Thoracic aorta (tissue), 2 donors: Measurements from ENCODE around the gene LRRC28. TPM values are rescaled to one million over a fixed set of nuclear protein-coding genes. Genes with fewer than 3 reads are reported as not detected.

ENCODE experiments used
- ATAC-seq: fragments of 150-250 bp; one replicate; pipeline ENCODE4 v1.8.0; 2017; ENCODE audit warnings: low read depth; ENCODE audit not compliant: insufficient number of reproducible peaks, low FRiP score
- DNase-seq: peaks from one replicate; pipeline ENCODE4 v3.0.0-alpha.2; 2020; ENCODE audit warnings: low spot score
- H3K27ac ChIP-seq, 2 donors: fragments of 200-600 bp; sonication (generic); 1 replicate in 1 of 2; 2 replicates in 1 of 2; pipeline ENCODE4 v1.5.1; 2016; ENCODE audit warnings: mild to moderate bottlenecking in 2 of 2, moderate library complexity in 2 of 2
- H3K27me3 ChIP-seq: fragments of 200-600 bp; sonication (generic); replicated peaks from 2 replicates; pipeline ENCODE4 v1.6.0; 2016; ENCODE audit warnings: mild to moderate bottlenecking; ENCODE audit not compliant: insufficient read depth
- H3K36me3 ChIP-seq: fragments of 200-600 bp; sonication (generic); one replicate; pipeline ENCODE4 v1.5.1; 2016
- H3K4me1 ChIP-seq, 2 donors: fragments of 200-600 bp; sonication (generic); 1 replicate in 1 of 2; 2 replicates in 1 of 2; pipeline versions ENCODE4 v1.5.1 to v1.6.0; 2016; ENCODE audit warnings: low read depth in 2 of 2, mild to moderate bottlenecking in 1 of 2; ENCODE audit not compliant: control insufficient read depth in 1 of 2
- H3K4me3 ChIP-seq: fragments of 200-600 bp; sonication (generic); 2 replicates; pipeline ENCODE4 v1.5.1; 2016; ENCODE audit warnings: mild to moderate bottlenecking
- H3K9me3 ChIP-seq: fragments of 200-600 bp; sonication (generic); 2 replicates; pipeline ENCODE4 v1.5.1; 2016
- total RNA-seq, 2 donors: library from RNA; depleted of rRNA; stranded (reverse); fragments of >200 nt; gene quantifications; one replicate each; pipeline versions ENCODE4 v1.1.0 to v1.2.3, GENCODE V29; 2016
- TF ChIP-seq, protein P1 (sequence below): fragments of 200-600 bp; sonication (generic); IDR thresholded peaks from one replicate; pipeline ENCODE4 v1.5.1; 2019; ENCODE audit warnings: antibody characterized with exemption

LRRC28 gene
- total RNA-seq, 2 donors from 2014 or later, result 30.1 to 35.3 TPM

DNA sequence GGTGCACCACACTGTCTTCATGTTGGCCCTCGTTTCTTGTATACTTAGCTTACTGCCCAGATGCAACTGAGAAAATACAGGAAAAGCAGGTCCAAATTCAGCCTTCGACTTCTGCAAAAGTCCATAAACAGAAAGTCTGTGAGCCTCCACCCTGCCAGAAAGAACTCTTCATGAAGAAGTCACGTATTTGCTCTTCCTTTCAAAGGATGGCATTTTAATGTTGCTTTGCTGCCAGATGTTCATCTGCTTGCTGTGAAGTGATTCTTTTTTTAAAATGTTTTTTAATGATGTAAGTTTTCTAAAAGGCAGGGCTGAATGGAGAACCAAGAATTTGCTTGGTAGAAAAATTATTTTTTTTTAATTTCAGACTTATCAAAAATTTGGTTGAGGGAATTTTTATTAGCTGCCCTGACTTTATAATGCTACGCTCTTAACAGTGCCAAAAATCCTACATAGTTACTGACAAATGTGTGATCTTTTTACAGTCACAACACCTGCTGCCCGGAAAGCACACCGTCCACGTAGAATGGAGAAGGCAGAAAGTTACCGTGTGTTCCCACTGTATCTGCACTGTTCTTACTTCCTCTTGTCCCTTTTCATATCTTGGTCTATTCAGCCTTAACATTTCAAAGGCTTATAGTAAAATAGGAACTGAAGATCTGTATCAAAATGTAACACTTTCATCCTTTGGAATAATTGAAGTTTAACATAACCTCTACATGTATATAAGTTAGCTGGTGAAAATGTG, 136.3 kb downstream of the LRRC28 start:
- ATAC-seq (no peak), DNase-seq (no peak)
- Histone ChIP-seq H3K36me3 (no peaks in the 10 kb centered on the region), H3K9me3 (no peaks in the 10 kb centered on the region), H3K27me3 (no peaks in the 10 kb centered on the region), H3K4me1 (peaks cover 3 to 5% of the 10 kb centered on the region in 2 donors), H3K27ac (no peak overlapping the region), H3K4me3 (no peak overlapping the region)
- TF ChIP-seq, protein P1, sequence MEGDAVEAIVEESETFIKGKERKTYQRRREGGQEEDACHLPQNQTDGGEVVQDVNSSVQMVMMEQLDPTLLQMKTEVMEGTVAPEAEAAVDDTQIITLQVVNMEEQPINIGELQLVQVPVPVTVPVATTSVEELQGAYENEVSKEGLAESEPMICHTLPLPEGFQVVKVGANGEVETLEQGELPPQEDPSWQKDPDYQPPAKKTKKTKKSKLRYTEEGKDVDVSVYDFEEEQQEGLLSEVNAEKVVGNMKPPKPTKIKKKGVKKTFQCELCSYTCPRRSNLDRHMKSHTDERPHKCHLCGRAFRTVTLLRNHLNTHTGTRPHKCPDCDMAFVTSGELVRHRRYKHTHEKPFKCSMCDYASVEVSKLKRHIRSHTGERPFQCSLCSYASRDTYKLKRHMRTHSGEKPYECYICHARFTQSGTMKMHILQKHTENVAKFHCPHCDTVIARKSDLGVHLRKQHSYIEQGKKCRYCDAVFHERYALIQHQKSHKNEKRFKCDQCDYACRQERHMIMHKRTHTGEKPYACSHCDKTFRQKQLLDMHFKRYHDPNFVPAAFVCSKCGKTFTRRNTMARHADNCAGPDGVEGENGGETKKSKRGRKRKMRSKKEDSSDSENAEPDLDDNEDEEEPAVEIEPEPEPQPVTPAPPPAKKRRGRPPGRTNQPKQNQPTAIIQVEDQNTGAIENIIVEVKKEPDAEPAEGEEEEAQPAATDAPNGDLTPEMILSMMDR, result no peak

DNA sequence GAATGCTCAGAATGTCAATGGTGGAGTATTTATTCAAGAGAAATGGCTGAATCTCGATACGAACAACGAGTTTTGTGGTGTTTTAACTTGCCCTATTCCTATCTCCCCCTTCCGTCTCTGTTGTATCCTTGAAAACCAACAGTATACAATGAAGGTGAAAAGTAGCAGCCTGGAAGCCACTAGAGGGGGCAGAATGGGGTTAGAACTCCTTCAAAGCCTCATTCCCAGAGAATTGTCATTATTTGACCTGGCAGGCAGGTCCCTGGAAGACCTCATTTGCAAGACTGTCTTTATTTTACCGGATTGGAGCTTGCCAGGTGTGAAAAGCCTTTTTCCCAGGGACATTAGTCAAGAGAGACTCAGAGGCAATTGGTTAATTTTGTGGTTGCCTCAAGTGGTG, 139.4 kb downstream of the LRRC28 start:
- no peaks in the 10 kb centered on the region for H3K27me3 ChIP-seq
- no peak overlapping the region for H3K4me3 ChIP-seq
- no peaks in the 10 kb centered on the region for H3K36me3 ChIP-seq
- no peaks in the 10 kb centered on the region for H3K9me3 ChIP-seq
- DNase-seq, result no peak
- TF ChIP-seq, protein P1, result no peak
- ATAC-seq, result no peak
- peaks cover 3 to 4% of the 10 kb centered on the region in 2 donors for H3K4me1 ChIP-seq
- no peak overlapping the region for H3K27ac ChIP-seq

DNA sequence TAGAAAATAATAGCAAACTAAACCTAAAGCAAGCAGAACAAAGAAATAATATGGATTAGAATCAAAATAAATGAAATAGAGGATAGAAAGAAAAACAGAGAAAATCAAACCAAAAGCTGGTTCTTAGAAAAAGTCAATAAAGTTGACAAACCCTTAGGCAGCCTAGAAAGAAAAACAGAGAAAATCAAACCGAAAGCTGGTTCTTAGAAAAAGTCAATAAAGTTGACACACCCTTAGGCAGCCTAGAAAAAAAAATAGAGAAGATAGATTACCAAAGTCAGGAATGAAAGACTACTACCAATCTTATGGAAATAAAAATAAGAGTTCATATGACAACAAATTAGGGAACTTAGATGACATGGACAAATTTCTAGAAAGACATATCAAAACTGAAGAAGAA, 142.4 kb downstream of the LRRC28 start:
- no peak for DNase-seq
- Histone ChIP-seq H3K27ac (no peak overlapping the region), H3K27me3 (no peaks in the 10 kb centered on the region), H3K4me1 (no peaks in the 10 kb centered on the region), H3K4me3 (no peak overlapping the region), H3K9me3 (no peaks in the 10 kb centered on the region), H3K36me3 (no peaks in the 10 kb centered on the region)
- ATAC-seq, result no peak
- TF ChIP-seq, protein P1, result no peak

DNA sequence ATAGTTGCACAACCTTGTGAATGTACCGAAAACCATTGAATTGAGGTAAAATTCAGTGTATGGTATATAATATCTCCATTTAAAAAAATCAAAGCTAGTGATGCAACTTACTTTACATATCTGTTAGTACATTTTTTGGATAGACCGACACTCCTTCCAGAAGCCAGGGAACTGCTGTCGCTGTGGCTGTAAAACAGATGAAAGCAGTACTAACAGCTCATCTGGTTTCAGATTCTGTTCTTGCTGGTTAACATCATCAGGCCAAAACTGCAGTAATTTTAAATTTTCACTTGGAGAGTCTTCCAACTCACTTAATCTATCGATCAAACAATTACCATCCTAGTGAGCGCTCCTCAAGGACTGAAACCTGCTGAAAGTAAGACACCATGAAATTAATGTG, 145.1 kb downstream of the LRRC28 start:
- TF ChIP-seq, protein P1, result no peak
- no peaks in the 10 kb centered on the region for H3K36me3 ChIP-seq
- ATAC-seq (no peak), DNase-seq (no peak)
- no peaks in the 10 kb centered on the region for H3K27me3 ChIP-seq
- no peak overlapping the region for H3K27ac ChIP-seq
- H3K4me3 ChIP-seq, result no peak overlapping the region
- peaks cover 0 to 2% of the 10 kb centered on the region in 2 donors for H3K4me1 ChIP-seq
- no peaks in the 10 kb centered on the region for H3K9me3 ChIP-seq

DNA sequence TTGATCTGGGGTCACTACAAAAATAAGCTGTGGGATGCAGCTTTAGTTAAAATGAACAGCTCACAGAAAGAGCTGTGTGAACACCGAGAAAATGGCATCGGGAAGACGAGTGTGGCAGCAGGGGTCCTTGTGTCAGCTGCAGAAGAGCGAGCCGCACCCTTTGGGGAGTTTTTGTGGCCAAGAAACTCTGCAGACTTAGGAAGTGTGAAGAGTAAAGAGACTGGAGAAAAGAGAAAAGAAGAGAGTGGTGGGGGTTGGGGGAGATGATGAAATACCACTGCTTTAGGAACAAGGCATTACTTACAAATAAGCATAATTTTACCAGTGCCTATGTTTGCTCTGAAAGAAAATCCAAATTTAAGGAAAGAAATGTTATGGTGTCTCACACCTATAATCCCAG, 147.8 kb downstream of the LRRC28 start:
- H3K9me3 ChIP-seq, result no peaks in the 10 kb centered on the region
- DNase-seq, result no peak
- no peak for ATAC-seq
- TF ChIP-seq, protein P1, result no peak
- peaks cover 3 to 18% of the 10 kb centered on the region in 2 donors for H3K4me1 ChIP-seq
- H3K4me3 ChIP-seq, result no peak overlapping the region
- no peak overlapping the region for H3K27ac ChIP-seq
- no peaks in the 10 kb centered on the region for H3K27me3 ChIP-seq
- H3K36me3 ChIP-seq, result no peaks in the 10 kb centered on the region
